Fibroblast of mammary gland (primary cell): Measurements from ENCODE around the gene ZNF576.

Source experiments
- DNase-seq: peaks from one replicate; pipeline ENCODE4 v3.0.0-alpha.2; 2010; ENCODE audit warnings: low read depth
- H3K4me3 ChIP-seq: 2 replicates; pipeline ENCODE4 v1.5.1; 2011; ENCODE audit warnings: low read depth, mild to moderate bottlenecking, low read length, moderate library complexity; ENCODE audit not compliant: control insufficient read depth
- CTCF ChIP-seq: conservative IDR thresholded peaks from 2 replicates; pipeline ENCODE4 v1.5.1; 2011; ENCODE audit warnings: low read depth, low read length, inconsistent platforms; ENCODE audit not compliant: control insufficient read depth, insufficient read depth

ZNF576 gene

GRCh38 chr19:43636121-43636683, 39.8 kb downstream of the ZNF576 start:
- TF ChIP-seq CTCF: no peak

GRCh38 chr19:43638214-43638994, 42.0 kb downstream of the ZNF576 start:
- no peak for TF ChIP-seq CTCF
- no peak overlapping the region for H3K4me3 ChIP-seq
- DNase-seq: no peak

More at GRCh38 chr19:43636121-43636683, 39.8 kb downstream of the ZNF576 start:
- no peak overlapping the region for H3K4me3 ChIP-seq
- no peak for DNase-seq

- TF ChIP-seq CTCF: no peak
- no peak overlapping the region for H3K4me3 ChIP-seq
- no peak for DNase-seq
Observed at GRCh38 chr19:43638995-43639518, 42.7 kb downstream of the ZNF576 start.

GRCh38 chr19:43639519-43640423, 43.4 kb downstream of the ZNF576 start, which contains the start of gene CADM4:
Gene CADM4 (minus strand): TSS chr19:43639850. CDS start chr19:43639790, 60 bp downstream.
- DNase-seq: no peak
- TF ChIP-seq CTCF: no peak
- peak within 1 kb of the TSS; percentile 39 for H3K4me3 ChIP-seq

GRCh38 chr19:43640424-43640757, 44.0 kb downstream of the ZNF576 start:
- no peak overlapping the region for H3K4me3 ChIP-seq
- no peak for TF ChIP-seq CTCF
- no peak for DNase-seq

- H3K4me3 ChIP-seq: no peak overlapping the region
- no peak for TF ChIP-seq CTCF
- no peak for DNase-seq
Observed at GRCh38 chr19:43641333-43641732, 44.9 kb downstream of the ZNF576 start.
